ENCODE data around the gene NSMF.

The NSMF gene

DNA sequence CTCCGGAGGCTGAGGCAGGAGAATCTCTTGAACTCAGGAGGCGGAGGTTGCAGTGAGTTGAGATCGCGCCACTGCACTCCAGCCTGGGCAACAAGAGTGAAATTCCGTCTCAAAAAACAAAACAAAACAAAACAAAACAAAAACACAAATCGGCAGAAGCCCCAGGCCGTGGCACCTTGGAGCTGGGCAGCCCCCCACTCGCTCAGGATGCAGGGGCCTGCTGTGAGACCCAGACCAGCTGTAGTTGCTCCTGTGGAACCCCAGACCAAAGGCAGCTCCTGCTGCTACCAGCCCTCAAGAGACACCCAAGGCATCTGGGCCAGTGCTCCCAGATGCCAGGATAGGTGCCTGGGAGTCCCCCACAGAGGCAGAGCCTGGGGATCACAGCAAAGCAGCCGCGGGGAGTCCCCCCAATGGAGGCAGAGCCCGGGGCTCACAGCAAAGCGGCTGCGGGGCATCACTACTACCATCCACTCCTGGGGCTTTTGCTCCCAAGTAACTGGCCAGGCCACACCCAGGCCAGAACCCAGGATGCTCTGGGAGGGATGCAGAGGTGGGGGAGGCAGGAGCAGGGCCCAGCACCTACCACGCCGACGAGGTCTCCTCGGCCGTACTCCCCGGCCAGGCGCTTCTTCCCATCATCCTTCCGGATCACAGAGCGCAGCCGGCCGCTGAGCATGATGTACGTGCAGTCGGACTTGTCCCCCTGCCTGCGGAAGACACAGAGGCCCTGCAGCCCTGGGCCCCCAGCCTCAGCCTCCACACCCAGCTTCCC is 37.7 kb upstream of the NSMF start:
- Mint-ChIP-seq H3K9me3 (no peaks in the 10 kb centered on the region), H3K4me3 (no peak overlapping the region), H3K4me1 (ENCODE audit: low read depth) (peaks cover 2% of the 10 kb centered on the region), H3K36me3 (ENCODE audit: low read depth) (peaks cover 3% of the 10 kb centered on the region), H3K27me3 (no peaks in the 10 kb centered on the region), H3K27ac (no peak overlapping the region)

DNA sequence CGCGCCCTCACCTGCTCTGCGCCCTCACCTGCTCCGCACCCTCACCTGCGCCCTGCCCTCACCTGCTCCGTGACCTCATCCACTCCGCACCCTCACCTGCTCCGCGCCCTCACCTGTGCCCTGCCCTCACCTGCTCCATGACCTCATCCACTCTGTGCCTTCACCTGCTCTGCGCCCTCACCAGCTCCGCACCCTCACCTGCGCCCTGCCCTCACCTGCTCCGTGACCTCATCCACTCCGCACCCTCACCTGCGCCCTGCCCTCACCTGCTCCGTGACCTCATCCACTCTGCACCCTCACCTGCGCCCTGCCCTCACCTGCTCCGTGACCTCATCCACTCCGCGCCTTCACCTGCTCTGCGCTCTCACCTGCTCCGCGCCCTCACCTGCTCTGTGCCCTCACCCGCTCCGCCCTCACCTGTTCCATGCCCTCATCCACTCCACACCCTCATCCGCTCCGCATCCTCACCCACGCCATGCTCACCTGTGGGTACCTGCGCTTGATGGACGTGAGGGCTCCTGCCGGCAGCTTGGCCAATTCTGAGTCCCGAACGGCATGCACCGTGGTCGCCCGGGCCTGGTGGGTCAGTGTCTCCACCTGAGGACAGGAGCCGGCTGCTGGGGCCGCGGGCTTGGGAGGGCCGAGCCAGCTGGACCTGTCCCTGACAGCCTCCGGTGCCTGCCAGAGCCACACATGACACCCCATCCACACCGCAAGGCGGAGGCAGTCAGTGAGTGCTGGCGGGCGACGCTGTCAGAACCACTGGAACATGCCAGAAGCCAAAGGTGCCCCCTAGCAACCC is 35.6 kb upstream of the NSMF start:
- Mint-ChIP-seq H3K4me3 (no peak overlapping the region), H3K36me3 (ENCODE audit: low read depth) (no peaks in the 10 kb centered on the region), H3K9me3 (no peaks in the 10 kb centered on the region), H3K4me1 (ENCODE audit: low read depth) (no peaks in the 10 kb centered on the region), H3K27me3 (no peaks in the 10 kb centered on the region), H3K27ac (no peak overlapping the region)

DNA sequence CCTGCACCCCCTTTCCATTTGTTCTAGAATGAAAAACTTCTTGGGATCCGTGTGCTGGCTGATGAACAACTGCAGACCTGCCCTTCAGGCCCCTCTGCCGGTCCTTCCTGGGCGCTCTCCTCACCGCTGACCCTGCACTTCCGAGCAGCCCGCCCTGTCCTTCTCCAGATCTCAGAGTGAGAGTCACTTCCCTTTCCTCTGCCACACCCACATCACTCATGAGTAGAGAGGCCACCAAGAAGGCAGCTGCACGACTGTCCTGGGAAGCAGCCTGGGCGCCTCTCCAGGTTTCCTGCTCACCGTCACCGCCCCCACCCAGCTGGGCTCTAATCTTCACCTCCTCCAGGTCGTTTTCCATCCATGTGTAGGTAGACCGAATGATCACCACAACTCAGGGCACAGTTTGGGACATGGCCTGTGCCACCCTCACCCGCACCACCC is 35.0 kb upstream of the NSMF start:
- H3K27ac Mint-ChIP-seq = no peak overlapping the region
- H3K4me1 Mint-ChIP-seq (ENCODE audit: low read depth) = no peaks in the 10 kb centered on the region
- no peak overlapping the region for H3K4me3 Mint-ChIP-seq
- H3K36me3 Mint-ChIP-seq (ENCODE audit: low read depth) = no peaks in the 10 kb centered on the region
- H3K27me3 Mint-ChIP-seq = no peaks in the 10 kb centered on the region
- H3K9me3 Mint-ChIP-seq = no peaks in the 10 kb centered on the region

DNA sequence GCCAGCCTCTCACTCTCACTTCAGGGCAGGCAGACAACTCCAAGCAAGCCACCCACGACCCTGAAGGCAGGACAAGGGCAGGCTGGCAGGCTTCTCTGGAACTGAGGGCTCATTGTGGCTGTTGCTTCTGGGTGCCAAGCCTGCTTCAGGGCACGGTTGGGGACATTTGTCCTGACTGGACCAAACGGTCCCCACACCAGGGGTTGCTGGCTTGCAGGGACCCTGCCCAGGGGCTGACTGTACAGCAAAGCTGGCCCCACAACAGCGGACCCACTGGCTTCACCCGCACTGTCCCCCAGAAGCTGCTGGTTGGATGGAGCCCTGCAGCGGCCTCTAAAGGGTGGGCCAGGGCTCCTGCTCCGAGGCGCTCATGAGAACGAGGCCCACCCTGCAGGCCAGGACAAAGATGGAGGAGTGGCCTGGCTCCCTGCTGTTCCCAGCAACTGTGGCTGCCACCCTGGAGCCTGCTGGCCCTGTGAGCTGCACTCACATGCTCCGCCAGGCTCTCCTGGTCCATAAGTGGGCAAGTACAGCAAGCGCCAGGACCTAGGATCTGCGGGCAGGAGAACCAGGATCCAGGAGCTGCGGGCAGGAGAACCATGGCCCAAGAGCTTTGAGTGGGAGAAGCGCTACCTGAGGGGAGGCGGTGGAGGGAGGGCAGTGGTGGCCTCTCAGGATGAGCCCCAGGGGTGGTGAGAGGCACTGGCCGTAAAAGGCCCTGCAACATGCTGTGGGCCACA is 34.4 kb upstream of the NSMF start:
- Mint-ChIP-seq H3K4me1 (ENCODE audit: low read depth) (no peaks in the 10 kb centered on the region), H3K27ac (no peak overlapping the region), H3K36me3 (ENCODE audit: low read depth) (no peaks in the 10 kb centered on the region), H3K27me3 (no peaks in the 10 kb centered on the region), H3K4me3 (no peak overlapping the region), H3K9me3 (no peaks in the 10 kb centered on the region)

DNA sequence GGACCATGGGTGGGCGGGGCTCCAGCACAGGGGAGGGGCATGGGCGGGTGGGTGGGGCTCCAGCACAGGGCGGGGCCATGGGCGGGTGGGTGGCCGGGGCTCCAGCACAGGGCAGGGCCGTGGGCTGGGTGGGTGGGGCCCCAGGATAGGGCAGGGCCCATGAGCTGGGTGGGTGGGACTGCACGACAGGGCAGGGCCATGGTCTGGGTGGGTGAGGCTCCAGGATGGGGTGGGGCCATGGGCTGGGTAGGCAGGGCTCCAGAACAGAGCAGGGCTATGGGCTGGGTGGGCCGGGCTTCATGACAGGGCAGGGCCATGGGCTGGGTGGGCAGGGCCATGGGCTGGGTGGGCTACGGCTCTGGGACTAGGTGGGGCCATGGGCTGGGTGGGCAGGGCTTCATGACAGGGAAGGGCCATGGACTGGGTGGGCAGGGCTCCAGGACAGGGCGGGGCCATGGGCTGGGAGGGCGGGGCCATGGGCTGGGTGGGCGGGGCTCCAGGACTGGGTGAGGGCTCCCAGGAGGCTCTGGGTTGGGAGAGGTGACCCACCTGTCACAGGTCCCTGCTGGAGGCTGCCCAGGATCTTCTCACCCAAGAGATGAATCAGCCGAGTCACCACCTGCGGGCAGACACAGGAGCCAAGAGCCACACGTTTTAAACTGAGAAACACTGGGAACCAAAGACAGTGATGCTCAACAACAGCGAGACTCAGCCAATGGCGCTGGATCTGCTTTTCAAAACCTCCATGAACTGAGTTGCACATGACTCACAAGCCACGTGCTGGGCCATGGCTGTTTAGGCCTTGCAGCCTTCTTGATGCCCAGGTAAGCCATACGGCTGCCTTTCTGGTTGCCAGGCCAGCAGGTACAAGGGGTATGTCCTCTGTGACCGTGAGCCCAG is 33.6 kb upstream of the NSMF start:
- Mint-ChIP-seq H3K36me3 (ENCODE audit: low read depth) (no peaks in the 10 kb centered on the region), H3K4me3 (no peak overlapping the region), H3K27me3 (no peaks in the 10 kb centered on the region), H3K27ac (no peak overlapping the region), H3K9me3 (no peaks in the 10 kb centered on the region), H3K4me1 (ENCODE audit: low read depth) (no peaks in the 10 kb centered on the region)

DNA sequence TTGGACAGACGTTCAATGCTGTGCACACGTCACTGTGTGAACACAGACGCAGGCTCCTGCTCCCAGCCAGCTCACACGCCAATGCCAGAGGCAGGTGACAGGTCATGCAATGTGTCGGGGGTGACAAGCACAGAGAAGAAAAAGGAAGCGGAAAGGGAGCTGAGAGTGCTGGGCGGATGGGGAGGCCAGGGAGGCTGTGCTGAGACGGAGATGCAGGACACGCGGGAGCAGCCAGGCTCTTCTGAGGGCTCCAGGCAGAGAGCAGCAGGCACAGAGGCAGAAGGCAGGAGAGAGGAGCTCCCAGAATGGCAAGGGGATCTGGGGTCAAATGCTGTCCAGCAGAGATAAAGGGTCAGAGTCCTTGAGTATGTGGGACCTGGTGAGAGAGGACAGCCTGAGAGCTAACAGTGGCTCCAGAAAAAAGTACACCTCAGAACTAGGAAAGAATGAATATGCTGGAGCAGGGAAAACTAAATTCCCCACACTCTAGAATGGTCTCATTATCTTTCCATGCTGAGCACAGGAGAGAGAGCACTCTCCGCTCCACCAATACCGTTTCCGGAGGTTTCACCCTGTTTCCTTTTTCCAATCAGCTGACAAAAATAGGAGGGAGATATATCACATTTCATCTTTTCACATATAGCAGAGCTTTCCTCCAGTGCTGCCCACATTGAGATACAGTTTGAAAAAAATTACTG is 32.8 kb upstream of the NSMF start:
- H3K4me1 Mint-ChIP-seq (ENCODE audit: low read depth) = no peaks in the 10 kb centered on the region
- H3K4me3 Mint-ChIP-seq = no peak overlapping the region
- H3K27me3 Mint-ChIP-seq = no peaks in the 10 kb centered on the region
- H3K36me3 Mint-ChIP-seq (ENCODE audit: low read depth) = no peaks in the 10 kb centered on the region
- H3K9me3 Mint-ChIP-seq = no peaks in the 10 kb centered on the region
- no peak overlapping the region for H3K27ac Mint-ChIP-seq

DNA sequence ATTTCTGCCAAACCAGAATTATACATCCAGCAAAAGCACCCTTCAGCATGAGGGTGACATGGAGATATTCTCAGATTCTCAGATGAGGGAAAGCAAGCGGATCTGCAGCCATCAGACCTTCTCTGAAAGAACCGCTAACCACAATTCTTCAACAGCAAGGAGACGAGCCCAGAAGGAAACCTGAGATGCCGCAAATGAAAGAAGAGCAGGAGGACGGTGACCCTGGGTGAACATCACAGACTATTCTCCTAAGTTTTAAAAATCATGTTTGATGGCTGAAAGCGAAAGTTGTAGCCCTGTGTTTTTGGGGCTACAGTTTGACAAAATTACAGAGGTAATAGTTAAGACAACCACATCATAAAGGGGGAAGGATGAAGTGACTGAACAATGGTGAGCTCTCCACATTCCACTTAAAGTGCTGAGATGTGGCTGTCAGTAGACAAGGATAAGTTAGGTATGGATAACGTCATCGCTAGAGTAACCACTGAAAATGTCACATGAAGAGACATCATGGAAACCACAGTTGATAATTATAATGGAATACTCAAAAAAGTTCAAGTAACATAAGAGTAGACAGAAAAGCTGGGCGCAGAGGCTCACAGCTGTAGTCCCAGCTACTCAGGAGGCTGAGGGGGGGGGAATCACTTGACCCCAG is 31.5 kb upstream of the NSMF start:
- Mint-ChIP-seq H3K27me3 (no peaks in the 10 kb centered on the region), H3K27ac (no peak overlapping the region), H3K4me1 (ENCODE audit: low read depth) (no peaks in the 10 kb centered on the region), H3K4me3 (no peak overlapping the region), H3K9me3 (no peaks in the 10 kb centered on the region), H3K36me3 (ENCODE audit: low read depth) (no peaks in the 10 kb centered on the region)

DNA sequence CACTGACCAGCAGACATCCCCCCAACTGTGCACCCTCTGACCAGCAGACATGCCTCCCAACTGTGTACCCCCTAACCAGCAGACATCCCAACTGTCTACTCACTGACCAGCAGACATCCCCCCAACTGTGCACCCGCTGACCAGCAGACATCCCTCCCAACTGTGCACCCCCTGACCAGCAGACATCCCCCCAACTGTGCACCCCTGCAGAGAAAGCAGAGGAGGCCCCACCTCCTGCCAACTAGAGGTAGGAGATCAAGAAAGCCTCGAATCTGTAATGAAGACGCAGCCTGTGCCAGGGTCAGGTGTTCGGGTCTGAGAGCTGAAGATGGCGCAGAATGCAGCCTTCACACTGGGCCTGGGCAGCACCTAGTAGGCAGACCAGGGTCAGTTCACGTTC is 29.8 kb upstream of the NSMF start:
- H3K27me3 Mint-ChIP-seq = no peaks in the 10 kb centered on the region
- H3K9me3 Mint-ChIP-seq = no peaks in the 10 kb centered on the region
- H3K4me1 Mint-ChIP-seq (ENCODE audit: low read depth) = no peaks in the 10 kb centered on the region

DNA sequence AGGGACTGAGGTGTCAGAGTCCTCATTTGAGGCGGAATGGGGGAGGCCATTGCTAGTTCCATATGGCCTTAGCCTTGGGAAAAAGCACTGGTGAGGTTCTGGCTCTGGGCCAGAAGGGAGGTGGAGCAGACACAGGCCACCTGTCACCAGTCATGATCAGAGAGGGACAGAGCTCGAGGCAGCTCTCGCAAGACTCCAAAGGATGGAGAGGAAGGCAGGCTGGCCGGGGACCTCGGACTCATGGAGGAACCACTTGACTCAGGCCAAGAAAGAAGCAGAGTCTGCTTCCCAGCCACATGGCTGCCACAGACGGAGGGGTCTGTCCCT is 29.2 kb upstream of the NSMF start:
- Mint-ChIP-seq H3K9me3 (no peaks in the 10 kb centered on the region), H3K27me3 (no peaks in the 10 kb centered on the region), H3K4me3 (no peak overlapping the region), H3K4me1 (ENCODE audit: low read depth) (no peaks in the 10 kb centered on the region), H3K27ac (no peak overlapping the region), H3K36me3 (ENCODE audit: low read depth) (no peaks in the 10 kb centered on the region)

More for the DNA sequence above, 29.8 kb upstream of the NSMF start:
- no peak overlapping the region for H3K4me3 Mint-ChIP-seq
- H3K27ac Mint-ChIP-seq = no peak overlapping the region
- no peaks in the 10 kb centered on the region for H3K36me3 Mint-ChIP-seq (ENCODE audit: low read depth)

DNA sequence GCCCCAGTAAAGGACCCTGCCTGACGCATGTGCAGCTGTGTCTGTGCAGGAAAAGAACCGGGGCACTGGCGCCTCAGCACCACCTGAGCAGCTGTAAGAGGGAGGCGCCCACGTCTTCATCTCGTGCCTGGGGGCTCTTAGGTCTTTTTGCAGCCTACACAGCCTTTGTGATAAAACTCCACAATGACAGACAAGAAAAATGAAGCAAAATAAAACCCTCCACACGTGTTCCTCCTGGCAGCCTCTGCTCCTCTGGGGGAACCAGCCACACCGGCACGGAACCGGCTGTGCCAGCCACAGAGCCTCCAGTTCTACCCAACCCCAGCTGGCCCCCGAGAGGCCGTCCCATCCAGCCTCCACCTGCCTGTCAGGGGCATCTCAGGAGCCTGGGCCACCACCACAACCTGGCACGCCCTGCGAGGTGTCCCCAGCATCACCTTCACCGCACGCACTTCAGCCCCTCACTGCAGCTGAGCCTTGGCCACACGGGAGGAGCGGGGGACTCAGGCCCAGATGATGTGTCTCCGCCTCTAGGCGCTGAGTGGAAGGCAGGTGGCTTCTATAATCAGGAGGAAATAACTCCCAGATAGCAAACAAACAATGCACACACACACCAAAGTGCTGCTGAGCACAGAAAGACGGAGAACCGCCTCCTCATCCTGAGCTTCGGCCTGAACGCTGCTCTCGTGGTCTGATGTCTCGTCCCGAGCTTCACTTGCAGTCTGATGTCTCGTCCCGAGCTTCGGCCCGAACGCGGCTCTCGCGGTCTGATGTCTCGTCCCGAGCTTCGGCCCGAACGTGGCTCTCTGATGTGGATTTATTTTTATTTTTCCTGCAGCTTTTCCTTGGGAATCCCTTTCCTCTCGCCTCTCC is 28.6 kb upstream of the NSMF start:
- Mint-ChIP-seq H3K36me3 (ENCODE audit: low read depth) (no peaks in the 10 kb centered on the region), H3K27ac (no peak overlapping the region), H3K27me3 (no peaks in the 10 kb centered on the region), H3K9me3 (no peaks in the 10 kb centered on the region), H3K4me3 (no peak overlapping the region), H3K4me1 (ENCODE audit: low read depth) (peaks cover 2% of the 10 kb centered on the region)

DNA sequence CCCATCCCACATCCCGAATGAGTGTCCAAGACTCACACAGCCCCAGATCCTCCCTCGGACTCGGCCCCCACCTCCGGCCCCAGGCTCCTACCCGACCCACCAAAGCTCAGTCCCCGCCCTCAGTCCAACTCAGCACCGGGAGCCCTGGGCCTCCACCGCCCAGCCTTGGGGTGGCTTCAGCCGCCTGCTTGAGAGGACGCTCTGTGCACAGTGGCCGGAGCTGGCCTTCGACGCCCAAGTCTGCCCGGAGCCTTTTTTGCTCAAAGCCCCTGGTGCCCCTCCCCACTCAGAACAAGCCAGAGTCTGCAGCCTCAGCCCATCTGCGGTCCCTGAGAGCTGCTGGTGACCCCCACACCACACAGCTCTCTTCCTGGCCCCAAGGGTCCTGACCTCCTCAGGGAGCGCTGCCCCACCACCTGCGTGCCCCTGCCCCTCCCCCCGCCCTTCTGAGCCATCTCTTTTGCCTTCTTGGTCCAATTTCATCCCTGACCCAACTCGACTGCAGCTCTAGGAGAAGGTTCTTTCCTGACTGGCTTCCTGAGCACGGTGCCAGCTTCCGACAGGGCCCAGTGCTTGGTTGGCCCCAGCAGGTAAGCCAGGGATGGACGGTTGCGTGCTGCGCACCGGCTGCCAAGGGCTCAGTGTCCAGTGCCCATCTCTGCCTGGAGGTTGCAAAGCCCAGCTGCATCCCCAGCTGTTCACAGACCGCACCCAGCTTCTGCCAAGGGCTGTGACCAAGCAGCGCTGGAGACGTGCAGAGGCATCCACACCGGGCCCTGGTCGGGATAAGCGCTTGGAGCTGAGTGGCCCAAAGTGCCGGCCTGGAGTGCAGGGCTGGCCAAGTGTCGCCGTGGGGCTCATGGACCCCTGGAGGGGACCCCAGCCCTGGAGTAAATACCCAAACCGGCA is 27.7 kb upstream of the NSMF start:
- H3K27ac Mint-ChIP-seq = no peak overlapping the region
- no peaks in the 10 kb centered on the region for H3K9me3 Mint-ChIP-seq
- H3K27me3 Mint-ChIP-seq = no peaks in the 10 kb centered on the region
- no peak overlapping the region for H3K4me3 Mint-ChIP-seq
- H3K36me3 Mint-ChIP-seq (ENCODE audit: low read depth) = no peaks in the 10 kb centered on the region
- H3K4me1 Mint-ChIP-seq (ENCODE audit: low read depth) = peaks cover 11% of the 10 kb centered on the region

DNA sequence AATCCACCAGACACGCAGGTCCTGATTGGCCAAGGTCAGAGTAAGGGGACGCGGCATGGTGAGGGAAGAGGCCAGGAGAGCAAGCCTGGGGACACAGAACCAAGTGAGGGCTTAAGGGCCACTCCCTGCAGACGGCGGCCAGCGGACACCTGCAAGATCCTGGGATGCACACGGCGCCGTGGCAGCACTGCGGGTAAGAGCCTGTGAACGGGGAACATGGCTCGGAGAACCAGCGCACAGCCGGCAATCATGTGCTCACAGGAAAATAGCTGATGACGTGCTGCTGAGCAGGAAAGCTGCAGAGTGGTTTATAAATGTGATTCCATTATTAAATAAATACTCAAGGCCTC is 27.0 kb upstream of the NSMF start:
- H3K36me3 Mint-ChIP-seq (ENCODE audit: low read depth) = no peaks in the 10 kb centered on the region
- no peak overlapping the region for H3K27ac Mint-ChIP-seq
- H3K9me3 Mint-ChIP-seq = no peaks in the 10 kb centered on the region
- H3K27me3 Mint-ChIP-seq = no peaks in the 10 kb centered on the region
- H3K4me1 Mint-ChIP-seq (ENCODE audit: low read depth) = peaks cover 16% of the 10 kb centered on the region
- H3K4me3 Mint-ChIP-seq = no peak overlapping the region
